CD4-positive, CD25-positive, alpha-beta regulatory T cell (primary cell): ENCODE measurements around the gene ASB6. TPM values are rescaled to one million over a fixed set of nuclear protein-coding genes. Genes with fewer than 3 reads are reported as not detected.

Source experiments
- ATAC-seq, 2 donors: fragments of 150-1000 bp; cut with Tn5 transposase; one replicate each; pipeline ENCODE4 v1.10.0; 2021; ENCODE audit warnings: low read depth in 2 of 2, moderate number of reproducible peaks in 2 of 2, moderate library complexity in 1 of 2
- DNase-seq, 3 donors: peaks; one replicate each; pipeline versions ENCODE4 v3.0.0 to v3.0.0-alpha.2; 2012 to 2022; ENCODE audit warnings: mixed read lengths in 1 of 3
- H3K27ac ChIP-seq: one replicate; pipeline ENCODE4 v1.7.0; 2013; ENCODE audit warnings: mild to moderate bottlenecking, low read length; ENCODE audit not compliant: insufficient read depth, poor library complexity, severe bottlenecking
- H3K27me3 ChIP-seq: one replicate; pipeline ENCODE4 v1.7.0; 2013; ENCODE audit warnings: low read length; ENCODE audit not compliant: control insufficient read depth, insufficient read depth
- H3K36me3 ChIP-seq: one replicate; pipeline ENCODE4 v1.7.0; 2013; ENCODE audit warnings: mild to moderate bottlenecking, low read length, moderate library complexity; ENCODE audit not compliant: control insufficient read depth, insufficient read depth
- H3K4me1 ChIP-seq: 2 replicates; pipeline ENCODE4 v1.7.0; 2013; ENCODE audit warnings: mild to moderate bottlenecking, low read length; ENCODE audit not compliant: insufficient read depth, control insufficient read depth, poor library complexity, severe bottlenecking
- H3K4me3 ChIP-seq: one replicate; pipeline ENCODE4 v1.7.0; 2013; ENCODE audit warnings: low read depth, mild to moderate bottlenecking, low read length, moderate library complexity
- H3K9me3 ChIP-seq, 2 experiments: 1 replicate in 1 of 2; 2 replicates in 1 of 2; pipeline ENCODE4 v1.7.0; 2013; ENCODE audit warnings: low read length in 2 of 2, mild to moderate bottlenecking in 1 of 2, moderate library complexity in 1 of 2; ENCODE audit not compliant: control insufficient read depth in 2 of 2
- H3K27ac Mint-ChIP-seq, 3 donors: one replicate each; pipeline ENCODE4 v1.8.0; 2020 to 2022; ENCODE audit warnings: mild to moderate bottlenecking in 3 of 3, mixed read lengths in 3 of 3, moderate library complexity in 2 of 3
- H3K27me3 Mint-ChIP-seq: one replicate; pipeline ENCODE4 v1.8.0; 2022; ENCODE audit warnings: mild to moderate bottlenecking, mixed read lengths
- H3K36me3 Mint-ChIP-seq: one replicate; pipeline ENCODE4 v1.8.0; 2020; ENCODE audit warnings: mixed read lengths
- H3K4me1 Mint-ChIP-seq, 4 donors: one replicate each; pipeline ENCODE4 v1.8.0; 2020 to 2022; ENCODE audit warnings: mixed read lengths in 4 of 4, mild to moderate bottlenecking in 1 of 4
- H3K4me3 Mint-ChIP-seq, 4 donors: one replicate each; pipeline ENCODE4 v1.8.0; 2020 to 2022; ENCODE audit warnings: mild to moderate bottlenecking in 4 of 4, mixed read lengths in 4 of 4, moderate library complexity in 3 of 4
- H3K9me3 Mint-ChIP-seq, 7 donors: one replicate each; pipeline ENCODE4 v1.8.0; 2020 to 2022; ENCODE audit warnings: mixed read lengths in 7 of 7, mild to moderate bottlenecking in 3 of 7, moderate library complexity in 2 of 7
- polyA plus RNA-seq, 4 donors: library from polyadenylated mRNA; unstranded; fragments of 300-500 nt; fragmentation: Illumina TruSeq; gene quantifications; one replicate each; pipeline ENCODE4 v1.2.3, GENCODE V29; 2021
- total RNA-seq: library from RNA; stranded (reverse); gene quantifications from one replicate; pipeline ENCODE4 v1.2.3, GENCODE V29; 2022

Gene ASB6
- total RNA-seq = 27.8 TPM
- polyA plus RNA-seq = 10 to 100 TPM; 21.7 to 26.9 (median 23.7) TPM

- Mint-ChIP-seq H3K27me3 (peaks cover 4% of the 10 kb centered on the region), H3K4me1 (peaks cover 0 to 28% (median 9%) of the 10 kb centered on the region in 4 donors), H3K27ac (peak within 1 kb of the TSS; percentile 60 to 91 (median 86)), H3K4me3 (peak within 1 kb of the TSS; percentile 82 to 89 (median 84)), H3K36me3 (peaks cover 8% of the 10 kb centered on the region), H3K9me3 (no peaks in the 10 kb centered on the region)
- DNase-seq (peak; percentile 88 to 92 (median 89)), ATAC-seq (peak; percentile 83 to 84)
- H3K4me3 ChIP-seq = peak within 1 kb of the TSS; percentile 76
- H3K27ac ChIP-seq = peak within 1 kb of the TSS; percentile 78
- H3K4me1 ChIP-seq = peaks cover 26% of the 10 kb centered on the region
- no peaks in the 10 kb centered on the region for H3K27me3 ChIP-seq
- H3K9me3 ChIP-seq = no peaks in the 10 kb centered on the region
- H3K36me3 ChIP-seq = peaks cover 27% of the 10 kb centered on the region
Measured at GRCh38 chr9:129641750-129642585, at the start of gene ASB6. ASB6 (minus strand) TSS chr9:129642151; CDS start chr9:129641999, 152 bp downstream.

GRCh38 chr9:129688285-129689043, 46.5 kb upstream of the ASB6 start:
- Histone ChIP-seq H3K27ac (no peak overlapping the region), H3K4me1 (no peaks in the 10 kb centered on the region), H3K36me3 (no peaks in the 10 kb centered on the region), H3K27me3 (no peaks in the 10 kb centered on the region), H3K9me3 (peaks cover 0 to 2% of the 10 kb centered on the region in 2 experiments), H3K4me3 (no peak overlapping the region)
- DNase-seq (no peak), ATAC-seq (no peak)
- H3K36me3 Mint-ChIP-seq = no peaks in the 10 kb centered on the region
- H3K27me3 Mint-ChIP-seq = peaks cover 10% of the 10 kb centered on the region
- H3K4me1 Mint-ChIP-seq = no peaks in the 10 kb centered on the region
- H3K4me3 Mint-ChIP-seq = no peak overlapping the region
- H3K9me3 Mint-ChIP-seq = no peaks in the 10 kb centered on the region
- no peak overlapping the region for H3K27ac Mint-ChIP-seq

GRCh38 chr9:129687391-129687790, 45.4 kb upstream of the ASB6 start:
- DNase-seq (no peak), ATAC-seq (no peak)
- no peaks in the 10 kb centered on the region for H3K4me1 ChIP-seq
- Mint-ChIP-seq H3K9me3 (no peaks in the 10 kb centered on the region), H3K27me3 (peaks cover 8% of the 10 kb centered on the region), H3K4me1 (no peaks in the 10 kb centered on the region), H3K27ac (no peak overlapping the region), H3K4me3 (no peak overlapping the region), H3K36me3 (no peaks in the 10 kb centered on the region)
- H3K27ac ChIP-seq = no peak overlapping the region
- no peaks in the 10 kb centered on the region for H3K9me3 ChIP-seq
- H3K4me3 ChIP-seq = no peak overlapping the region
- H3K36me3 ChIP-seq = no peaks in the 10 kb centered on the region
- no peaks in the 10 kb centered on the region for H3K27me3 ChIP-seq

- Mint-ChIP-seq H3K4me3 (no peak overlapping the region), H3K4me1 (no peaks in the 10 kb centered on the region), H3K36me3 (no peaks in the 10 kb centered on the region), H3K27me3 (peaks cover 5% of the 10 kb centered on the region), H3K27ac (no peak overlapping the region), H3K9me3 (no peaks in the 10 kb centered on the region)
- no peaks in the 10 kb centered on the region for H3K9me3 ChIP-seq
- no peaks in the 10 kb centered on the region for H3K36me3 ChIP-seq
- H3K27me3 ChIP-seq = no peaks in the 10 kb centered on the region
- H3K4me3 ChIP-seq = no peak overlapping the region
- no peak overlapping the region for H3K27ac ChIP-seq
- DNase-seq (no peak), ATAC-seq (no peak)
- H3K4me1 ChIP-seq = no peaks in the 10 kb centered on the region
Measured at GRCh38 chr9:129686736-129687135, 44.8 kb upstream of the ASB6 start.

GRCh38 chr9:129685933-129686259, 43.9 kb upstream of the ASB6 start:
- no peak for DNase-seq
- peak overlapping the region in 1 of 3 donors; percentile 63 for H3K27ac Mint-ChIP-seq
- Histone ChIP-seq H3K4me3 (no peak overlapping the region), H3K27me3 (no peaks in the 10 kb centered on the region), H3K9me3 (no peaks in the 10 kb centered on the region), H3K4me1 (no peaks in the 10 kb centered on the region), H3K36me3 (no peaks in the 10 kb centered on the region), H3K27ac (no peak overlapping the region)
- no peak overlapping the region for H3K4me3 Mint-ChIP-seq
- no peaks in the 10 kb centered on the region for H3K36me3 Mint-ChIP-seq
- ATAC-seq = no peak
- H3K4me1 Mint-ChIP-seq = no peaks in the 10 kb centered on the region
- no peaks in the 10 kb centered on the region for H3K9me3 Mint-ChIP-seq
- H3K27me3 Mint-ChIP-seq = peaks cover 6% of the 10 kb centered on the region

- H3K27me3 ChIP-seq = no peaks in the 10 kb centered on the region
- Mint-ChIP-seq H3K4me1 (no peaks in the 10 kb centered on the region), H3K36me3 (no peaks in the 10 kb centered on the region), H3K9me3 (no peaks in the 10 kb centered on the region), H3K4me3 (no peak overlapping the region), H3K27ac (peak overlapping the region in 1 of 3 donors; percentile 63), H3K27me3 (peaks cover 11% of the 10 kb centered on the region)
- no peaks in the 10 kb centered on the region for H3K36me3 ChIP-seq
- DNase-seq = no peak
- H3K27ac ChIP-seq = no peak overlapping the region
- no peak for ATAC-seq
- H3K4me1 ChIP-seq = no peaks in the 10 kb centered on the region
- H3K9me3 ChIP-seq = no peaks in the 10 kb centered on the region
- no peak overlapping the region for H3K4me3 ChIP-seq
Measured at GRCh38 chr9:129685220-129685932, 43.4 kb upstream of the ASB6 start.

- Histone ChIP-seq H3K36me3 (no peaks in the 10 kb centered on the region), H3K27me3 (no peaks in the 10 kb centered on the region), H3K27ac (no peak overlapping the region), H3K4me3 (no peak overlapping the region), H3K9me3 (no peaks in the 10 kb centered on the region), H3K4me1 (no peaks in the 10 kb centered on the region)
- ATAC-seq = no peak
- H3K36me3 Mint-ChIP-seq = no peaks in the 10 kb centered on the region
- H3K27ac Mint-ChIP-seq = no peak overlapping the region
- DNase-seq = no peak
- H3K9me3 Mint-ChIP-seq = no peaks in the 10 kb centered on the region
- H3K4me1 Mint-ChIP-seq = peaks cover 0 to 2% (median 0%) of the 10 kb centered on the region in 4 donors
- no peak overlapping the region for H3K4me3 Mint-ChIP-seq
- peaks cover 12% of the 10 kb centered on the region for H3K27me3 Mint-ChIP-seq
Measured at GRCh38 chr9:129682381-129682780, 40.4 kb upstream of the ASB6 start.
